Neural cell (in vitro differentiated cells): ENCODE data around the gene CADM1. TPM values are rescaled to one million over a fixed set of nuclear protein-coding genes. Genes with fewer than 3 reads are reported as not detected.

Experiments
- H2AFZ ChIP-seq: fragments of 200-600, 300-800 bp; sonication (generic), shearing (Covaris generic); 2 replicates; pipeline ENCODE4 v1.6.0; 2014; ENCODE audit warnings: low read depth, mild to moderate bottlenecking, antibody characterized with exemption, low read length, moderate library complexity
- H3F3A ChIP-seq: fragments of 200-600 bp; shearing (Covaris generic); 2 replicates; pipeline ENCODE4 v1.6.1; 2016; ENCODE audit warnings: mild to moderate bottlenecking, moderate library complexity, mixed read lengths, antibody characterized with exemption, low read length; ENCODE audit not compliant: insufficient read depth, poor library complexity, severe bottlenecking
- H3K27ac ChIP-seq: fragments of 200-600, 300-800 bp; sonication (generic), shearing (Covaris generic); 2 replicates; pipeline ENCODE4 v1.5.1; 2014; ENCODE audit warnings: mild to moderate bottlenecking, low read length, moderate library complexity
- H3K27me3 ChIP-seq: fragments of 300-800, 200-600 bp; sonication (generic), shearing (Covaris generic); 2 replicates; pipeline ENCODE4 v1.6.0; 2014; ENCODE audit warnings: mild to moderate bottlenecking, low read depth, low read length, moderate library complexity; ENCODE audit not compliant: insufficient read depth
- H3K36me3 ChIP-seq: fragments of 300-800, 200-600 bp; sonication (generic), shearing (Covaris generic); 2 replicates; pipeline ENCODE4 v1.5.1; 2014; ENCODE audit warnings: mild to moderate bottlenecking, antibody characterized with exemption, low read length, moderate library complexity; ENCODE audit not compliant: insufficient read depth
- H3K4me2 ChIP-seq: fragments of 300-800, 200-600 bp; sonication (generic), shearing (Covaris generic); 2 replicates; pipeline ENCODE4 v1.6.0; 2014; ENCODE audit warnings: mild to moderate bottlenecking, low read length
- H3K4me3 ChIP-seq: fragments of 300-800, 200-600 bp; sonication (generic), shearing (Covaris generic); 2 replicates; pipeline ENCODE4 v1.5.1; 2014; ENCODE audit warnings: mild to moderate bottlenecking, low read length, moderate library complexity
- H3K79me2 ChIP-seq: fragments of 200-600 bp; shearing (Covaris generic); replicated peaks from 2 replicates; pipeline ENCODE4 v1.6.0; 2014; ENCODE audit warnings: mild to moderate bottlenecking, low read length, moderate library complexity; ENCODE audit not compliant: insufficient read depth
- H3K9ac ChIP-seq: fragments of 300-800, 200-600 bp; sonication (generic), shearing (Covaris generic); 2 replicates; pipeline ENCODE4 v1.6.1; 2016; ENCODE audit warnings: mild to moderate bottlenecking, low read length, mixed read lengths
- H3K9me2 ChIP-seq: fragments of 200-600 bp; shearing (Covaris generic); 2 replicates; pipeline ENCODE4 v1.6.1; 2016; ENCODE audit warnings: mild to moderate bottlenecking, low read length, mixed read lengths; ENCODE audit not compliant: insufficient read depth
- H3K9me3 ChIP-seq: fragments of 200-600, 300-800 bp; sonication (generic), shearing (Covaris generic); 2 replicates; pipeline ENCODE4 v1.6.1; 2016; ENCODE audit warnings: mild to moderate bottlenecking, mixed run types, low read length, moderate library complexity, mixed read lengths
- H4K20me1 ChIP-seq: fragments of 200-600 bp; shearing (Covaris generic); 2 replicates; pipeline ENCODE4 v1.6.1; 2016; ENCODE audit warnings: mild to moderate bottlenecking, mixed run types; ENCODE audit not compliant: insufficient read depth
- EP300 ChIP-seq: fragments of 450-650 bp; conservative IDR thresholded peaks from 2 replicates; pipeline ENCODE4 v1.6.1; 2014; ENCODE audit warnings: antibody characterized with exemption, mild to moderate bottlenecking, moderate library complexity; ENCODE audit not compliant: poor library complexity, severe bottlenecking
- EZH2 ChIP-seq: fragments of 200-600, 300-800 bp; shearing (Covaris generic), sonication (generic); IDR thresholded peaks from 2 replicates; pipeline ENCODE4 v1.6.1; 2014; ENCODE audit warnings: antibody characterized with exemption, low read length, borderline replicate concordance, mild to moderate bottlenecking; ENCODE audit not compliant: insufficient read depth, poor library complexity, severe bottlenecking
- MXI1 ChIP-seq: fragments of 450-650 bp; conservative IDR thresholded peaks from 2 replicates; pipeline ENCODE4 v1.6.1; 2014; ENCODE audit warnings: antibody characterized with exemption, mild to moderate bottlenecking; ENCODE audit not compliant: poor library complexity, severe bottlenecking
- POLR2AphosphoS5 ChIP-seq: IDR thresholded peaks from 2 replicates; pipeline ENCODE4 v1.6.1; 2012
- RAD21 ChIP-seq: fragments of 450-650 bp; conservative IDR thresholded peaks from 2 replicates; pipeline ENCODE4 v1.6.1; 2014; ENCODE audit warnings: antibody characterized with exemption, mild to moderate bottlenecking, moderate library complexity
- REST ChIP-seq: IDR thresholded peaks from 2 replicates; pipeline ENCODE4 v1.6.1; 2012; ENCODE audit warnings: borderline replicate concordance
- SMC3 ChIP-seq: fragments of 450-650 bp; conservative IDR thresholded peaks from 2 replicates; pipeline ENCODE4 v1.6.1; 2014; ENCODE audit warnings: antibody characterized with exemption, mild to moderate bottlenecking, moderate library complexity; ENCODE audit not compliant: poor library complexity
- TAF1 ChIP-seq: IDR thresholded peaks from 2 replicates; pipeline ENCODE4 v1.6.1; 2012; ENCODE audit warnings: low read depth
- polyA plus RNA-seq: library from polyadenylated mRNA; depleted of rRNA; stranded (reverse); fragments of >200 nt; gene quantifications from 2 replicates; pipeline ENCODE4 v1.2.3, GENCODE V29; 2014
- TF ChIP-seq, protein P1 (sequence below): fragments of 450-650 bp; IDR thresholded peaks from 2 replicates; pipeline ENCODE4 v1.5.1; 2014; ENCODE audit warnings: antibody characterized with exemption, mild to moderate bottlenecking, moderate library complexity; ENCODE audit not compliant: poor library complexity, severe bottlenecking

Gene CADM1
- polyA plus RNA-seq, 1 donor from 2014 or later: 92.1 TPM

GRCh38 chr11:115411120-115411519 lies 93.1 kb downstream of the CADM1 start:
- Histone ChIP-seq H3K4me3 (no peak overlapping the region), H3K27ac (no peak overlapping the region), H3K79me2 (peaks cover 17% of the 10 kb centered on the region), H3K9me3 (peaks cover 3% of the 10 kb centered on the region), H3K9ac (no peak overlapping the region), H3F3A (no peaks in the 10 kb centered on the region), H3K4me2 (no peak overlapping the region), H3K27me3 (no peaks in the 10 kb centered on the region), H3K36me3 (no peaks in the 10 kb centered on the region), H4K20me1 (no peaks in the 10 kb centered on the region), H3K9me2 (no peaks in the 10 kb centered on the region), H2AFZ (no peak overlapping the region)
- TF ChIP-seq MXI1 (no peak), EP300 (no peak), REST (no peak), RAD21 (no peak), SMC3 (no peak), POLR2AphosphoS5 (no peak), TAF1 (no peak), EZH2 (no peak)
- TF ChIP-seq, protein P1, sequence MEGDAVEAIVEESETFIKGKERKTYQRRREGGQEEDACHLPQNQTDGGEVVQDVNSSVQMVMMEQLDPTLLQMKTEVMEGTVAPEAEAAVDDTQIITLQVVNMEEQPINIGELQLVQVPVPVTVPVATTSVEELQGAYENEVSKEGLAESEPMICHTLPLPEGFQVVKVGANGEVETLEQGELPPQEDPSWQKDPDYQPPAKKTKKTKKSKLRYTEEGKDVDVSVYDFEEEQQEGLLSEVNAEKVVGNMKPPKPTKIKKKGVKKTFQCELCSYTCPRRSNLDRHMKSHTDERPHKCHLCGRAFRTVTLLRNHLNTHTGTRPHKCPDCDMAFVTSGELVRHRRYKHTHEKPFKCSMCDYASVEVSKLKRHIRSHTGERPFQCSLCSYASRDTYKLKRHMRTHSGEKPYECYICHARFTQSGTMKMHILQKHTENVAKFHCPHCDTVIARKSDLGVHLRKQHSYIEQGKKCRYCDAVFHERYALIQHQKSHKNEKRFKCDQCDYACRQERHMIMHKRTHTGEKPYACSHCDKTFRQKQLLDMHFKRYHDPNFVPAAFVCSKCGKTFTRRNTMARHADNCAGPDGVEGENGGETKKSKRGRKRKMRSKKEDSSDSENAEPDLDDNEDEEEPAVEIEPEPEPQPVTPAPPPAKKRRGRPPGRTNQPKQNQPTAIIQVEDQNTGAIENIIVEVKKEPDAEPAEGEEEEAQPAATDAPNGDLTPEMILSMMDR: no peak

DNA sequence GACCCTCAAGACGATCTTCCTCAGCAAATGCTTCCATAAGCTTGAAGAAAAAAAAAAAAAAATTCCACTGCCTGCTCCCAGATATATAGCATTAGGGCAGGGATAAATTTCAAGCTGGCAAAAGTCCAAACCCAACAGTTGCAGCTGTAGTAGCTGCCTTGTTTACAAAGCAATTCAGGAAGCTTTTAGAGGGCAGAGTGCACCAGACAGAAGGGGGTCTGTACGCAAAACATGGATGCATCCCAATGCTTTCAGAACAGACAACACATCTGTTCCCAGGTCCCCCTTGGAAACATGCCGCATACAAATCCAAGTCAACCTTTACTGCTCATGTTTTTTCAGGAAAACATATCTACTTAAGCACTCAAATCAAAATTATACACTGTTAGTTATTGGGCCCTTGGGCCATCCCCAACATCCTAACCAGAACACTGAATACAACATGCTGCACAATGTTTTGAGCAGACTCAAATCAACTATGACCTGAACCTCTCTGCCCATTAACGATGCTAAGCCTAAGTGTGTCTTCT lies 94.5 kb downstream of the CADM1 start:
- peaks cover 17% of the 10 kb centered on the region for H3K79me2 ChIP-seq
- H3K9me2 ChIP-seq: no peaks in the 10 kb centered on the region
- H3K9ac ChIP-seq: no peak overlapping the region
- no peaks in the 10 kb centered on the region for H4K20me1 ChIP-seq
- H2AFZ ChIP-seq: no peak overlapping the region
- no peak overlapping the region for H3K4me3 ChIP-seq
- H3F3A ChIP-seq: no peaks in the 10 kb centered on the region
- no peaks in the 10 kb centered on the region for H3K36me3 ChIP-seq
- peaks cover 3% of the 10 kb centered on the region for H3K9me3 ChIP-seq
- H3K27me3 ChIP-seq: no peaks in the 10 kb centered on the region
- TF ChIP-seq EP300 (no peak), REST (no peak), POLR2AphosphoS5 (no peak), RAD21 (no peak), MXI1 (no peak), TAF1 (no peak), SMC3 (no peak), EZH2 (no peak)
- TF ChIP-seq, protein P1: no peak
- no peak overlapping the region for H3K4me2 ChIP-seq
- no peak overlapping the region for H3K27ac ChIP-seq
